HG02678 (cell line): Measurements from ENCODE around the gene PTPN7.

ENCODE experiments used
- ATAC-seq: cut with Tn5 transposase; IDR thresholded peaks from one replicate; pipeline ENCODE4 v1.9.1; 2021; ENCODE audit warnings: mild to moderate bottlenecking, moderate library complexity; ENCODE audit not compliant: unreplicated experiment

The PTPN7 gene

DNA sequence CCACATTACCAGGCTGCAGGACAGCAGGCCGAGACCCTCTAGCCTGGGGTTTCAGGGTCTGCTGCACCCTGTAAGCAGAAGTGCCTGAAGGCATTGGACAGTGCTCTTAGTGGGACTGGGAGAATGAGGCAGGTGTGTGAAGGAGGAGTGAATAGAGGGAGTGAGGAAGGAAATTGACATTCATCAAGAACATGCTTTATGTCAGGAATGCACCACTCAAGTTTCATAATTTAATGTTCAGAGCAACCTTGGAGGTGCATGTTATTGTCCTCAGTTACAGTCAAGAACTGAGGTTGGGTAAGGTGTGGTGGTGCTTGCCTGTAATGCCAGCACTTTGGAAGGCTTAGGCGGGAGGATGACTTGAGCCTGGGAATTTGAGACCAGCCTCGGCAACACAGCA is 49.4 kb downstream of the PTPN7 start:
- ATAC-seq = no peak

DNA sequence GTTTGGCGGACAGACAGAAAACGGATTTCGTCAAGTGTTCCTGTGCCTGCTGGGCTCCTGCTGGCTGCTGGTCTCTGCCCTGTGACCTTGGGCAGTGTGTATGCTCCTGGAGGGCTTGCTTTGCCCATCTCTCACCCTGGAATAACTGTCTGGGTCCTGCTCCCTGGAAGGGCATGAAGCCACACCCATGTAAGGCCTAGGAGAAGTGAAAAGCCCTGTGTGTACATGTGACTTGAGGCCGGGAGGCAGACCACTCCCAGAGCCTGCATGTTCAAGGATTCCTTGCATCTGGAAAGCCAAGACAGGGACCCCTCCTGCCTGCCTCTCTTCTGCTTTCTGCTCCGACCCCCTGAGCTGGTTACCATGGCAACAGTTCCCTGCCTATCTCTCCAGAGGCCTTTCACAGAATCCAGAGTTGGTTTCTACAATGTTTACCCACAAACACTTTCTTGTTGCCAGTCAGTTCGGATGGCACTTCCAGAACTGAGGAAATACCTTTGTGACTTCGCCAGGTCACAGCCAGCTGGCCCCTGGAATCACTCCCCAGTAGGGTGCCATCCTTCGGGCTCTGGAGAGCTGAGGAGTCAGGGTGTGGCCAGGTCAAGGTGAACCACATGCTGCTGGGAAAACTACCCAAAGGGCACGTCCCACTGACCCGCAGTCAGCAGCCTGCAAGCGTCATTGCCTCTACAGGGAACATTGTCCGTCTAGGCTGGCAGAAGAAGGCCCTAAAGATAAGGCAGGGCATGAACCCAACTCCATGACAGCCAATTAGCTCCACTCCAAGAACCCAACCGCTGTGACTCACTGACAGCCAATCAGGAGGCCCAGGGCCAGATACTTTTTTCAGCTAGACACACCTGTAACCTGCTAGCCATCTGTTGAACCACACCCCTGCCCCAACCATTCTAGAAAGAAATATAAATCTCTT is 52.3 kb downstream of the PTPN7 start:
- no peak for ATAC-seq

DNA sequence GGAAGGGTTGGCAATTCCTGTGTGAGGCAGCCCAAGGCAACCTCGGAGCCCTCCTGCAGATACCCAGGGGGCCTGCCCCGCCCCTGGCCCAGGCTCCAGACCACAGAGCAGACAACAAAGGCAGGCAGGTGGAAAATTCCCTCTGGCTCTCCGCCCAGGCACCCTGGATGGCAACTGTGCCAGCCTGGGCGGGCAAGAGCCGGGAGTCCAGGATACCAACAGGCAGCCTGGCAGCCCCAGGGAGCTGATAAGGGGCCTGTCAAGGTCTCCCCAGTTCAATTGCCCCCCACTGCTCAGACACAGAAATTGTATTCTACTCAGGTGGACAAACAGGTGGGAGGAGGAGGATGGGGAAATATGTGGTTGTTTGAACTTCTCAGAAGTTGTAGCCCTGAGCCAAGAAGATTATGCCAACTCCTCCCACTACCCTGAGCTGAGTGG is 53.1 kb downstream of the PTPN7 start:
- ATAC-seq = no peak

DNA sequence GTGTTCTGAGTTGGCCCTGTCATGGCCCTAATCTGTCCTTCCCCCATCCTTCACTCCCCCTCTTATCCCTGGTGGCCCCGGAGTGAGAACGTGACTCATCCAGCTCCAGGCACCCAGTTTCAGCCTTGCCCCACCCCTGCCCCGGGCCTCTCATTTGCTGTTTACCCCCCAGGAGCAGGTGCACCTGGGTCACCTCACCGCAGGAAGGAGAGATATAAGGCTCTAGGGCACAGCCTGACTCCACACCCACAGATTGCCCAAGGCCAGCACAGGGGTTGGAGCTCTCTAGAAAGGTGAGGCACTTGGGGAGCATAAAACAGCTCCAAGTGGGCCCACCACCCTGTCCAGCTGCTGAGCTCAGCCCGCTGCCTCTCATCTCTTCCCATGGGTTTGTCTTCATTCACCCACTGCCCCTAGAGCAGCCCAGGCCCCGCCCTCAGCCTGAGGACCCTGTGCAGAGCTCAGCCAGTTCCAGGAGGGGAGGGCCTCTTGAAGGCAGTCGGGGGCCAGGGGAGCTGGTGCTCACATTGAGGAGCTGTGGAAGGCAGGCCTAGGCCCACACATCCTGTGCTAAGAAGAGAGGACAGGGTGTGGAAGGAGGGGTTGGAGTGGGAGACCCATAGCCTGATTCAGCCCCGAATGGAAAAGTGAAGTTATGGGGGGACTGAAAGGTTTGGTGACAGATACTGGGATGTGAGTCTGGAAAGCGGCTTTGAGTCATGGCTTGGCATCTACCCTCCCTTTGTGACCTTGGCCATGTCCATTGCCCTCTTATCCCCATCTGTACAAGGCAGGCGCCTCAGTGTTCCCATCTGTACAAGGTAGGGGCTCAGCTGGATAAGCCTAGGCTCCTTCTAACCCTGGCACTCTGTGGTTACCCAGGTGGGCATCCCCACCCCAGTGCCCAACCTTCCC is 53.8 kb downstream of the PTPN7 start:
- no peak for ATAC-seq

DNA sequence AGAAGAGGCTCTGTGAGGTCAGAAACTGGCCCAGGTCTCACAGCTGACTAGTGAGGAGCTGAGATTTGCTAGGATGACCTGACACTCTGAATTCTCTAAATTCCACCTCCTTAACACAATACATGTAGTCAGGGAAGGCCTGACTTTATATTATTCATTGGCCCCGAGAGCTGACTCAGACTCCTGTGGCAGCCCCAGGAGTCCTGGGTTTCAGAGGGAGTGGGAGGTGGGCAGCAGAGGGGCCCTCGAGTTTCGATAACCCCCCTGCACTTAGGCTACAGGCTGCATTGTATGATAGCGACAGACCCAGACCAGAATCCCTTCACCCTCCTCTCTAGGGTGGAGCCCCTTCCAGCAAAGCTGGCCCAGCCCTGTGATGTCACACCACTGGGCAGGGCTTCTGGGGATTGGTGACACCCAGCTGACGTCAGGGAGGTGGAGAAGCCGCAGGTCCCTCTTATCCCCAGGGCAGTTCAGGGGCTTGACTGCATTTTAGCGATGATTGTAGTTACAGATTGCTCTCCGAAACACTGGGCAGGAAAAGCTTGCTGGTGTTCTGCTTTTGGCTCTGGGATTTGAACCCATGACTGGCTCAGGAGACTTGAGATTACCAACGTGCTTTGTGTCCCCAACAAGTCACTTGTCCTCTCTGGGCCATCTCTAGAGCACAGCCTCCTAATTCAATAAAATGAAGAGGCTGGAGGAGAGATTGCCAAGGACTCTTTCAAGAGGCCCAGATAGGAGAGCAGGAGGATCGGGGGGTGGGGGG is 54.6 kb downstream of the PTPN7 start:
- ATAC-seq = no peak

DNA sequence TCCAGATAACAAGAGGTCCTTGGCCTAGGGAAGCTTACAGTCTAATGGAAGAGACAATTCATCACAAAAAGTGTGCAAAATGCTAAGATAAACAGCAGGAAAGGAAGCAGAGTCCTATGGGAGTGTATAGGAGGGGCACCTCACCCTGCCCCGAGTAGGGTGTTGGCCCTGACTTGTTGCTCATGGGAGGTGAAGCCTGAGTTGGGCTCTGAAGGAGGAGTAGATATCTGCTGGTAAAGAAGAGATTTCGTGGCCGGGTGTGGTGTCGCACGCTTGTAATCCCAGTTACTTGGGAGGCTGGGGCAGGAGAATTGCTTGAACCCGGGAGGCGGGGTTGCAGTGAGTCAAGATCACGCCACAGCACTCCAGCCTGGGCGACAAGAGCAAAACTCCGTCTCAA is 56.3 kb downstream of the PTPN7 start:
- ATAC-seq = no peak

DNA sequence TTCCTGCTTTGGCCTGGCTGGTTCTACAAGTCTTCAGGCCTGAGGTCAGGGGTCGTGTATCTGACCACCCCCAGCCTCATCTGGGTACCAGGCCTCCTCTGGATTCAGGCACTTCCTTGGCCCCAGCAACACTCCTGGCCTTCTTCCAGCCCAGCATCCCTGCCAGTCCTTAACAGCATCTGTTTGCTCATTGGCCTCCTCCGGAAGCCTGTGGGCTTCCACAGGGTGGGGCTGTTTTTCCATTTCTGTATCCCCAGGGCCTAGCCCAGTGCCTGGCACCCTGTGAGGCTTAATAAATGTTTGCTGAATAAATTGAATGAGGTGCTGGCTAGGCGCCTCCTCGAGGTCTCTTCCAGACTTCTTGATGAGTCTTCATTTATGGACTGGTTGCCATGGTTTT is 59.2 kb downstream of the PTPN7 start:
- ATAC-seq = no peak
